ENCODE measurements around the gene DNMBP.

The DNMBP gene

GRCh38 chr10:99853655-99854054 lies 156.1 kb downstream of the DNMBP start:
- Histone ChIP-seq H2AK5ac (ENCODE audit: low read depth, low read length) (no peak overlapping the region), H2BK15ac (ENCODE audit: low read length) (no peak overlapping the region), H3K4me2 (ENCODE audit: insufficient read depth, low read length, poor library complexity, severe bottlenecking) (no peak overlapping the region), H3K23ac (ENCODE audit: low read depth, low read length, poor library complexity) (no peak overlapping the region), H4K91ac (ENCODE audit: low read depth, low read length, poor library complexity) (no peak overlapping the region), H2BK120ac (ENCODE audit: low read depth, low read length) (no peak overlapping the region), H3K4ac (ENCODE audit: low read length) (no peak overlapping the region), H2BK5ac (ENCODE audit: low read length) (no peak overlapping the region), H3K79me1 (ENCODE audit: low read depth, low read length) (no peaks in the 10 kb centered on the region), H3K4me3 (ENCODE audit: low read length in 2 of 2) (no peak overlapping the region), H3K14ac (ENCODE audit: low read length) (no peak overlapping the region), H3K18ac (ENCODE audit: low read length) (no peak overlapping the region), H3K4me1 (ENCODE audit: control insufficient read depth in 2 of 2, insufficient read depth in 1 of 2, low read depth in 1 of 2, low read length in 2 of 2) (peaks cover 5 to 11% of the 10 kb centered on the region in 2 donors), H3K27me3 (ENCODE audit: control insufficient read depth in 3 of 3, insufficient read depth in 3 of 3, low read depth in 1 of 3, low read length in 3 of 3) (no peaks in the 10 kb centered on the region), H2BK12ac (ENCODE audit: low read length) (no peak overlapping the region), H3K36me3 (replicated peaks in 1 of 2; ENCODE audit: control insufficient read depth in 2 of 2, insufficient read depth in 2 of 2, low read length in 2 of 2) (no peaks in the 10 kb centered on the region), H4K8ac (ENCODE audit: low read depth, low read length) (no peak overlapping the region), H3K27ac (replicated peaks; ENCODE audit: low read length) (no peak overlapping the region), H3K9ac (ENCODE audit: low read depth, low read length, poor library complexity) (no peak overlapping the region), H2AFZ (ENCODE audit: low read length) (no peak overlapping the region), H3K9me3 (replicated peaks in 1 of 2; ENCODE audit: control insufficient read depth in 2 of 2, insufficient read depth in 1 of 2, low read depth in 1 of 2, low read length in 2 of 2) (no peaks in the 10 kb centered on the region)
- WGBS, 2 donors (ENCODE audit: extremely low coverage in 2 of 2, insufficient read length in 2 of 2, insufficient replicate concordance in 1 of 2), result 100% methylated on average over 1 of the region's 3 CpGs; no CpG with 5 or more reads in 1 of the 2 donors
- no peak for DNase-seq (ENCODE audit: low spot score)

DNA sequence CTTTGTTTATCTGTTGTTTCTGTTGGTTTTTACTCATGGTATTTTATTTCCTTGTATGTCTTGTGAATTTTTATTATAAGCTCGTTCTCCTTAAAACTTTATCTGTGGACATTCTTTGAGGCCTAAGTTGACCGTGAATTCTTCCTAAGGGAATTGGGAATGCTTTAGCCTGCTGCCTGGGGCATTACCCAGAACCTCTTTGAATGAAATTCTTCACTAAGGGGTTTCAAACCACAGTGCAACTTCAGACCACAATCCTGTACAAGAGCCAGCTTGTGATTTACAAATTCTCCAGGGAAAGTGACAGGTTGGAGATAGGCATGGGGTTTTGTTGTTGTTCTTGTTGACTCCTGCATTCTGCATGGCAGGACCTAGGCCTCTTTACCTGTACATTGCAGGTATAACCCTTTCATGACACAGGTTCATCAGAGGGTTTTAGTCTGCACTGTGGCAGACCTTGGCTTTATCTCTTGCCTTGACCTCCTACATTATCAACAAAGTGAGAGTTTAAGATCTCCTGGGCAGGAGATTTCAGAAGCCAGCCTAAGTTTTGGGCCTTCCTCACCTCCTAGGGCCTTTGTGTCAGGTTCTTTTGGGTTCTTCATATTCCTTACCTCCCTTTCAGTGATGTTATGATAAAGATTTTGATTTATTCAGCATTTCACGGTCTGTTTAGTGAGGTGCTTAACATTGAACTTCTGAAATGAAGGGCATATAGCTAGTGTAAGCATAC lies 157.1 kb downstream of the DNMBP start:
- H3K79me1 ChIP-seq (ENCODE audit: low read depth, low read length), result no peaks in the 10 kb centered on the region
- H2BK15ac ChIP-seq (ENCODE audit: low read length), result no peak overlapping the region
- H3K9me3 ChIP-seq (replicated peaks in 1 of 2; ENCODE audit: control insufficient read depth in 2 of 2, insufficient read depth in 1 of 2, low read depth in 1 of 2, low read length in 2 of 2), result no peaks in the 10 kb centered on the region
- H3K4me1 ChIP-seq (ENCODE audit: control insufficient read depth in 2 of 2, insufficient read depth in 1 of 2, low read depth in 1 of 2, low read length in 2 of 2), result peaks cover 5 to 11% of the 10 kb centered on the region in 2 donors
- H3K9ac ChIP-seq (ENCODE audit: low read depth, low read length, poor library complexity), result no peak overlapping the region
- H3K27ac ChIP-seq (replicated peaks; ENCODE audit: low read length), result no peak overlapping the region
- H4K91ac ChIP-seq (ENCODE audit: low read depth, low read length, poor library complexity), result no peak overlapping the region
- H3K18ac ChIP-seq (ENCODE audit: low read length), result no peak overlapping the region
- H3K4ac ChIP-seq (ENCODE audit: low read length), result no peak overlapping the region
- no peak overlapping the region for H3K4me3 ChIP-seq (ENCODE audit: low read length in 2 of 2)
- WGBS, 2 donors (ENCODE audit: extremely low coverage in 2 of 2, insufficient read length in 2 of 2, insufficient replicate concordance in 1 of 2), result no CpG with 5 or more reads among the region's 3 CpGs
- no peak overlapping the region for H4K8ac ChIP-seq (ENCODE audit: low read depth, low read length)
- H3K27me3 ChIP-seq (ENCODE audit: control insufficient read depth in 3 of 3, insufficient read depth in 3 of 3, low read depth in 1 of 3, low read length in 3 of 3), result no peaks in the 10 kb centered on the region
- no peak overlapping the region for H2BK120ac ChIP-seq (ENCODE audit: low read depth, low read length)
- H2AK5ac ChIP-seq (ENCODE audit: low read depth, low read length), result no peak overlapping the region
- no peak overlapping the region for H3K23ac ChIP-seq (ENCODE audit: low read depth, low read length, poor library complexity)
- DNase-seq (ENCODE audit: low spot score), result no peak
- no peaks in the 10 kb centered on the region for H3K36me3 ChIP-seq (replicated peaks in 1 of 2; ENCODE audit: control insufficient read depth in 2 of 2, insufficient read depth in 2 of 2, low read length in 2 of 2)
- H2BK12ac ChIP-seq (ENCODE audit: low read length), result no peak overlapping the region
- no peak overlapping the region for H2BK5ac ChIP-seq (ENCODE audit: low read length)
- no peak overlapping the region for H2AFZ ChIP-seq (ENCODE audit: low read length)
- H3K4me2 ChIP-seq (ENCODE audit: insufficient read depth, low read length, poor library complexity, severe bottlenecking), result no peak overlapping the region
- no peak overlapping the region for H3K14ac ChIP-seq (ENCODE audit: low read length)

DNA sequence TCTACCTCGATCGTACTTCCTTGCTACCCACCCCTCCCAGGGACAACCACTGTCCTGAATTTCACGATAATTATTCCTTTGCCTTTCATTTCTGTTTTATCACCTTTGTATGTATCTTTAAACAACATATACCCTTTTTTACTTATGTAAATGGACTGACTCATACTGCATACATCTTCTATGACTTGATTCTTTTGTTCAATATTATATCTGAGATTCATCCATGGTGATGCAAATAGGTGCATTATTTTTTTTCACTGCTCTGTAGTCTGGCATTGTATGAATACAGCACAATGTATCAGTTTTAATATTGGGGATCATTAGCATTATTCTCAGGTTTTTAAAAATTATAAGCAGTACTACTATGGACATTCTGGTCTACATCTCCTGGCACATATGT lies 157.9 kb downstream of the DNMBP start:
- Histone ChIP-seq H3K27me3 (ENCODE audit: control insufficient read depth in 3 of 3, insufficient read depth in 3 of 3, low read depth in 1 of 3, low read length in 3 of 3) (no peaks in the 10 kb centered on the region), H3K4me3 (ENCODE audit: low read length in 2 of 2) (no peak overlapping the region), H3K18ac (ENCODE audit: low read length) (no peak overlapping the region), H3K27ac (replicated peaks; ENCODE audit: low read length) (no peak overlapping the region), H4K8ac (ENCODE audit: low read depth, low read length) (no peak overlapping the region), H2BK12ac (ENCODE audit: low read length) (no peak overlapping the region), H2BK5ac (ENCODE audit: low read length) (no peak overlapping the region), H3K14ac (ENCODE audit: low read length) (no peak overlapping the region), H3K4ac (ENCODE audit: low read length) (no peak overlapping the region), H3K9ac (ENCODE audit: low read depth, low read length, poor library complexity) (no peak overlapping the region), H2AFZ (ENCODE audit: low read length) (no peak overlapping the region), H3K79me1 (ENCODE audit: low read depth, low read length) (no peaks in the 10 kb centered on the region), H2BK15ac (ENCODE audit: low read length) (no peak overlapping the region), H3K9me3 (replicated peaks in 1 of 2; ENCODE audit: control insufficient read depth in 2 of 2, insufficient read depth in 1 of 2, low read depth in 1 of 2, low read length in 2 of 2) (no peaks in the 10 kb centered on the region), H3K4me1 (ENCODE audit: control insufficient read depth in 2 of 2, insufficient read depth in 1 of 2, low read depth in 1 of 2, low read length in 2 of 2) (peaks cover 5 to 11% of the 10 kb centered on the region in 2 donors), H4K91ac (ENCODE audit: low read depth, low read length, poor library complexity) (no peak overlapping the region), H3K4me2 (ENCODE audit: insufficient read depth, low read length, poor library complexity, severe bottlenecking) (no peak overlapping the region), H2AK5ac (ENCODE audit: low read depth, low read length) (no peak overlapping the region), H3K23ac (ENCODE audit: low read depth, low read length, poor library complexity) (no peak overlapping the region), H2BK120ac (ENCODE audit: low read depth, low read length) (no peak overlapping the region), H3K36me3 (replicated peaks in 1 of 2; ENCODE audit: control insufficient read depth in 2 of 2, insufficient read depth in 2 of 2, low read length in 2 of 2) (no peaks in the 10 kb centered on the region)
- DNase-seq (ENCODE audit: low spot score), result no peak
- no CpG with 5 or more reads among the region's 3 CpGs for WGBS, 2 donors (ENCODE audit: extremely low coverage in 2 of 2, insufficient read length in 2 of 2, insufficient replicate concordance in 1 of 2)

GRCh38 chr10:99850767-99851340 lies 158.9 kb downstream of the DNMBP start:
- Histone ChIP-seq H3K79me1 (ENCODE audit: low read depth, low read length) (no peaks in the 10 kb centered on the region), H3K4me3 (ENCODE audit: low read length in 2 of 2) (no peak overlapping the region), H3K4me2 (ENCODE audit: insufficient read depth, low read length, poor library complexity, severe bottlenecking) (no peak overlapping the region), H3K9me3 (replicated peaks in 1 of 2; ENCODE audit: control insufficient read depth in 2 of 2, insufficient read depth in 1 of 2, low read depth in 1 of 2, low read length in 2 of 2) (no peaks in the 10 kb centered on the region), H3K14ac (ENCODE audit: low read length) (no peak overlapping the region), H4K8ac (ENCODE audit: low read depth, low read length) (peak overlapping the region; percentile 19), H2AK5ac (ENCODE audit: low read depth, low read length) (no peak overlapping the region), H3K4ac (ENCODE audit: low read length) (peak overlapping the region; percentile 58), H3K27ac (replicated peaks; ENCODE audit: low read length) (no peak overlapping the region), H3K36me3 (replicated peaks in 1 of 2; ENCODE audit: control insufficient read depth in 2 of 2, insufficient read depth in 2 of 2, low read length in 2 of 2) (no peaks in the 10 kb centered on the region), H2BK12ac (ENCODE audit: low read length) (no peak overlapping the region), H3K9ac (ENCODE audit: low read depth, low read length, poor library complexity) (no peak overlapping the region), H3K18ac (ENCODE audit: low read length) (peak overlapping the region; percentile 89), H2BK15ac (ENCODE audit: low read length) (peak overlapping the region; percentile 77), H3K23ac (ENCODE audit: low read depth, low read length, poor library complexity) (no peak overlapping the region), H4K91ac (ENCODE audit: low read depth, low read length, poor library complexity) (no peak overlapping the region), H2AFZ (ENCODE audit: low read length) (peak overlapping the region; percentile 18), H2BK120ac (ENCODE audit: low read depth, low read length) (no peak overlapping the region), H3K27me3 (ENCODE audit: control insufficient read depth in 3 of 3, insufficient read depth in 3 of 3, low read depth in 1 of 3, low read length in 3 of 3) (no peaks in the 10 kb centered on the region), H3K4me1 (ENCODE audit: control insufficient read depth in 2 of 2, insufficient read depth in 1 of 2, low read depth in 1 of 2, low read length in 2 of 2) (peaks cover 5 to 11% of the 10 kb centered on the region in 2 donors), H2BK5ac (ENCODE audit: low read length) (peak overlapping the region; percentile 35)
- no peak for DNase-seq (ENCODE audit: low spot score)
- WGBS, 2 donors (ENCODE audit: extremely low coverage in 2 of 2, insufficient read length in 2 of 2, insufficient replicate concordance in 1 of 2), result no CpG with 5 or more reads among the region's 5 CpGs

All from neuronal stem cell (in vitro differentiated cells).